Measurements from ENCODE around the gene ANKRD33. TPM values are rescaled to one million over a fixed set of nuclear protein-coding genes. Genes with fewer than 3 reads are reported as not detected.

Gene ANKRD33
- total RNA-seq, 1 donor = 0.10 TPM

GRCh38 chr12:51924551-51925319 lies 36.8 kb downstream of the ANKRD33 start:
- Histone ChIP-seq H3K27me3 (ENCODE audit: insufficient read depth, low read length) (no peaks in the 10 kb centered on the region), H3K4me3 (ENCODE audit: low read length) (no peak overlapping the region), H3K9me3 (ENCODE audit: low read depth, low read length) (no peaks in the 10 kb centered on the region), H3K4me1 (ENCODE audit: insufficient read depth, low read length) (peaks cover 19% of the 10 kb centered on the region)

DNA sequence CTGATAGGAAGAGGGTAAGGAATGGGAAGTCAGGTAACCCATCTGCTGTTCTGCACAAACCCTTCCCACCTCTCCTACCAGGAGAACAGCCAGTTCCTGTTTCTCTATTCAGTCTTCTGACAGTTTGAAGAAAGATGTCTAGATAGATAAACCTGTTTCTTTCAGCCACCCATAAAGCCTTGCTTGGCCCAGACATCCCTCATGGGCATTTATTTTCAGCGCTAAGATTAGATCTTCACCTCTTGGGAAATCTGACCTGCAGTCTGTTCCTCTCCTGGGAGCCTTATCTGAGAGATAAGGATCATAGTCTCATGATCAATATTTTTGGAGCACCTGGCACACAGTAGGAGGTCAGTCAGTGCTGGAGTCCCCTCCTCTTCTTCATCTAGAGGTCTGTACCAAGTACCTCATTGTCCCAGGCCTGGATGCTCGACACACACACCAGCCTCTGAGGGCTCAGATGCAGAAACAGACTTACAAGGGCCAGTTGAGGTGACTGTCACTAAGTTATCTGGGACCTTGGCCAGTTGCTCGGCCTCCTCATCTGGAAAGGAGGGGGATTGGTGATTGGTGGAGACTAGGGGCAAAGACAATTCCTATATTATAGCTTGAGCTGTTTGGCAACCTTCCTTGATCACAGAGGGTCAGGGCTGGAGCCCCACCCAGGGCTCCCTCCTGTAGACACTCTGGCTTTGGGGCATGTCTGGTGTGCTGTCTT lies 37.6 kb downstream of the ANKRD33 start:
- no peak overlapping the region for H3K4me3 ChIP-seq (ENCODE audit: low read length)
- H3K27me3 ChIP-seq (ENCODE audit: insufficient read depth, low read length) = no peaks in the 10 kb centered on the region
- no peaks in the 10 kb centered on the region for H3K9me3 ChIP-seq (ENCODE audit: low read depth, low read length)
- H3K4me1 ChIP-seq (ENCODE audit: insufficient read depth, low read length) = peaks cover 19% of the 10 kb centered on the region

GRCh38 chr12:51926064-51926632 lies 38.2 kb downstream of the ANKRD33 start:
- H3K9me3 ChIP-seq (ENCODE audit: low read depth, low read length) = no peaks in the 10 kb centered on the region
- peaks cover 19% of the 10 kb centered on the region for H3K4me1 ChIP-seq (ENCODE audit: insufficient read depth, low read length)

GRCh38 chr12:51926718-51927117 lies 38.8 kb downstream of the ANKRD33 start:
- Histone ChIP-seq H3K27me3 (ENCODE audit: insufficient read depth, low read length) (no peaks in the 10 kb centered on the region), H3K4me3 (ENCODE audit: low read length) (no peak overlapping the region), H3K9me3 (ENCODE audit: low read depth, low read length) (no peaks in the 10 kb centered on the region), H3K4me1 (ENCODE audit: insufficient read depth, low read length) (peaks cover 19% of the 10 kb centered on the region)

More at GRCh38 chr12:51926064-51926632, 38.2 kb downstream of the ANKRD33 start:
- H3K27me3 ChIP-seq (ENCODE audit: insufficient read depth, low read length) = no peaks in the 10 kb centered on the region
- H3K4me3 ChIP-seq (ENCODE audit: low read length) = no peak overlapping the region

GRCh38 chr12:51932218-51933076 lies 44.5 kb downstream of the ANKRD33 start:
- Histone ChIP-seq H3K4me1 (ENCODE audit: insufficient read depth, low read length) (no peaks in the 10 kb centered on the region), H3K9me3 (ENCODE audit: low read depth, low read length) (no peaks in the 10 kb centered on the region), H3K4me3 (ENCODE audit: low read length) (no peak overlapping the region), H3K27me3 (ENCODE audit: insufficient read depth, low read length) (no peaks in the 10 kb centered on the region)

DNA sequence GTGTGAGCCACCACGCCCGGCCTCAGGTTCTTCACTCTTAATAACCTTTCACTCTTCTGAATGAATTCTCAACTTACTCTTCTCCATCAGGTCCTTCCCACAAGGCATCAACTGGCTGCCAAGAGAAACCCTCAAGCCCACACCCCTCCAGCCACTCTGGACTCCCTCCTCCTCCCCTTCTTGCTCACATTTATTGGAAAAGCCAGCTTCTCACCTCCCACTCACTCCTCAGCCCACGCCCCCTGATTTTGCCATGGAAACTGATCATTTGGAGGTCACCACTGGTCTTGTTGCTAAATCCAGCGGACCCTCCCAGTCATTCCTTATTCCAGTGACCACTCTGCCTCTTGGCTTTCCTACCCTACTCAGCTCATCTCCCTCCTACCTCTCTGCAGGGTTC lies 46.2 kb downstream of the ANKRD33 start:
- Histone ChIP-seq H3K9me3 (ENCODE audit: low read depth, low read length) (no peaks in the 10 kb centered on the region), H3K4me3 (ENCODE audit: low read length) (no peak overlapping the region), H3K4me1 (ENCODE audit: insufficient read depth, low read length) (no peaks in the 10 kb centered on the region), H3K27me3 (ENCODE audit: insufficient read depth, low read length) (no peaks in the 10 kb centered on the region)

DNA sequence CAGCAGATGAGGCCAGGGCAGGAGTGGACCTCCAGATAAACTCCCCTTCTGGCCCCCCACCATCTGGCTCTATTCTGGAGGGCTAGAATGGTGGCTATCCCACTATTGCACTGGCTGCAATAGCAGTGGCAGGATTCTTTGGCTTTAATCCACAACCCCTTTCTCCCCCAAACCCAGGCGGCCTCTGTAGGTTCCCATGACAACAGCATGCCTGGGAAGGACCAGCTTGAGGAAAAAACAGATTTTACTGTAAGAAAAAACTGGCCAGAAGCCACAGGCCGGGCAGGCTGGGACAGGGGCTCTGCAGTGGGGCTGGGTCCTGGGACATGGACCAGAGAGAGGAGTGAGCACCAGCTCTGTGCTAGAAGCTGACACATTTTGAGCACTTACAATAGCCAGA lies 50.0 kb downstream of the ANKRD33 start:
- Histone ChIP-seq H3K27me3 (ENCODE audit: insufficient read depth, low read length) (no peaks in the 10 kb centered on the region), H3K4me3 (ENCODE audit: low read length) (no peak overlapping the region), H3K9me3 (ENCODE audit: low read depth, low read length) (no peaks in the 10 kb centered on the region), H3K4me1 (ENCODE audit: insufficient read depth, low read length) (no peaks in the 10 kb centered on the region)

GRCh38 chr12:51938726-51939125 lies 50.8 kb downstream of the ANKRD33 start:
- Histone ChIP-seq H3K4me1 (ENCODE audit: insufficient read depth, low read length) (no peaks in the 10 kb centered on the region), H3K9me3 (ENCODE audit: low read depth, low read length) (no peaks in the 10 kb centered on the region), H3K4me3 (ENCODE audit: low read length) (no peak overlapping the region), H3K27me3 (ENCODE audit: insufficient read depth, low read length) (no peaks in the 10 kb centered on the region)

DNA sequence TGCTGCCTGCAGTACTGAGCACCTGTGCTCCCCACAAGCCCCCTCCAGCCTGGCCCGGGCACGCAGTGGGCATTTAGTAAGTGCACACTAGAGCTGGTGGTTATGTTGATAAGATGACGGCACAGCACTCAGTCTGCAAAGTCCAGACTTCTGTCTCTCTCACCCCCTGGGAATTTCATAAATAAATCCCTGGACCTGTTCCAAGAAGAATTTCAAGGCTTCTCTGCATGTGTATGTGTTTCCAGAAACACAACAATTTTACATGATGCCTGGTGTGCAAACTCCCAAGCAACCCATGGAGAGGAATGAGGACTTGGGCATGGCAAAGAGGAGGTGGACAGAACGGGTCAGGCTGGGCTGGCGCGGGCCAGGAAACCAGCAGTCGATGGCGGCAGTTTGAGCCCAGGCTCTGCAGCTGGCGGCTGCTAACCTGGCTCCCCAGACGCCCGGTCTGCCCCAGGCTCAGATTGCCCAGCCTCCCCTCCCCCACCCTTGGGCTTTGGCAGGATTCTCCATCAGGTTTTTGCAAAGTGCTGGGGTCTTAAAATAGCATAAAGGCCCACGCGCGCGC lies 53.2 kb downstream of the ANKRD33 start:
- Histone ChIP-seq H3K4me3 (ENCODE audit: low read length) (no peak overlapping the region), H3K27me3 (ENCODE audit: insufficient read depth, low read length) (no peaks in the 10 kb centered on the region), H3K4me1 (ENCODE audit: insufficient read depth, low read length) (no peaks in the 10 kb centered on the region), H3K9me3 (ENCODE audit: low read depth, low read length) (peaks cover 12% of the 10 kb centered on the region)

Other genes starting within 250 kb of the ANKRD33 start
- 0.31 TPM for gene FIGNL2, start 39.4 kb upstream of the ANKRD33 start, total RNA-seq
- 0.31 TPM for gene ACVRL1, start 19.4 kb downstream of the ANKRD33 start, total RNA-seq
- gene ACVR1B, start 63.6 kb downstream of the ANKRD33 start, total RNA-seq = 11.4 TPM
- gene TAMALIN, start 118.8 kb downstream of the ANKRD33 start, total RNA-seq = 122 TPM
- 126 TPM for gene NR4A1, start 163.3 kb downstream of the ANKRD33 start, total RNA-seq
- 11.9 TPM for gene ATG101, start 181.9 kb downstream of the ANKRD33 start, total RNA-seq
- 0.42 TPM for gene SMIM41, start 191.6 kb downstream of the ANKRD33 start, total RNA-seq